GM21825 (cell line): ENCODE data around the gene NLRP9.

Experiments
- ATAC-seq: cut with Tn5 transposase; IDR thresholded peaks from one replicate; pipeline ENCODE4 v1.9.1; 2021; ENCODE audit warnings: mild to moderate bottlenecking, moderate library complexity; ENCODE audit not compliant: unreplicated experiment

The NLRP9 gene

DNA sequence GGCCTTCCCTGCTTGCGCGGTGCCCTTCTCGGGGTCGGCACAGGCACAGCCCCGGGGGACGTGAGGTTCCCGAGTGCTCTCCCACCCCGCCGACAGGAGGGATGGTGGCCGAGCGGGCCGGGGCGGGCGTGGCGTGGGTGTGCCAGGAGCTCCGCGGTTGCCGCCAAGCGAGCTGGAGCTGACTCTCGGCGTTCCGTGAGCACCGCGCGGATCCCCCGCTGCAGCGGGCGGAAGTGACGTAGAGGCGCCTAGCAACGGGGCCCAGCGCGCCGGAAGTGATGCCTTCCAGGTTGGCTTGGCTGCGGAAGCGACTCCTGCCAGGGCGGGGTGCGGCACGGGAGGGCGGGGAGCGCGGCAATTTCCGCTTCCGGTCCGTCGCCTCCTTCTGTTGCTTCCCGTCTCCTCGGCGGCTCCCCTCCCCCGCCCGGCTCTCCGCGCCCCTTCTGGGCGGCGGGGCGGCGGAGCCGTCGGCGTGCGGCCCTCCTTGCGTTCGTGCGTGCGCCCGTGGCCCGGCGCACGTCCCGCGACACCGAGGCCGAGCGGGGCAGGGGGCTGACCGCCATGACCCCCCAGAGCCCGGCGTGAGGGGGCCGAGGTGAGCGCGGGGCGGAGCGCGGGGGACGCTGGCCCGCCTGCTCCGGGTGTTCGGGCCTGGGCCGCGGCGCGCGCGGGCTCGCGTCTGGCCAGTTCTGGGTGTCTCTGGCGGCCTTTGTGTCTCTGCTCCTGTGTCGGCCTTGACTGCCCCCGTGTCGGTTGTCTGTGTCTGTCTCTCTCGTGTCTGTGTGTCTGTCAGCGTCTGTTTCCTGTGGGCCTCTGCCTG, 63.2 kb downstream of the NLRP9 start, which contains the start of gene EPN1:
Gene EPN1, plus strand, starts transcription at position 386 of the 820 bp plus-strand sequence. CDS start 3,402 bp downstream, outside the sequence.
- peak; percentile 54 for ATAC-seq

DNA sequence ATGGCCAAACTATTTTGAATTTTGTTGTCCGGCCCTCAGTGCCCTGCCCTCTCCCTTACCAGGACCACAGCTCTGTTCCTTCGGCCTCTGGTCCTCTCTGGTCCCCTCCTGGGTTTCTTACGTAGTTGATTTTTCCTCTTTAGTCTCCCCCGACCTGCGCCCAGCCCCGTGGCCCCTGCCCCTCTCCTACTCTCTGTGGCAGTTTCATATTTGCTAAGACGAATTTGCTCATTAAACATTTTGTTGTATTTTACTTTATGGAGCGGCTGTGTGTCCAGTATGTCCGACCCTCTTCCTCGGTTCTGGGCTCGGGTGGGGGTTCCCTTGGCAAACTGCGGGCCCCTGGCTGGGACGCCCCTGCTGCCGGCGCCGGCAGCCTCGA, 63.8 kb downstream of the NLRP9 start:
- no peak for ATAC-seq

DNA sequence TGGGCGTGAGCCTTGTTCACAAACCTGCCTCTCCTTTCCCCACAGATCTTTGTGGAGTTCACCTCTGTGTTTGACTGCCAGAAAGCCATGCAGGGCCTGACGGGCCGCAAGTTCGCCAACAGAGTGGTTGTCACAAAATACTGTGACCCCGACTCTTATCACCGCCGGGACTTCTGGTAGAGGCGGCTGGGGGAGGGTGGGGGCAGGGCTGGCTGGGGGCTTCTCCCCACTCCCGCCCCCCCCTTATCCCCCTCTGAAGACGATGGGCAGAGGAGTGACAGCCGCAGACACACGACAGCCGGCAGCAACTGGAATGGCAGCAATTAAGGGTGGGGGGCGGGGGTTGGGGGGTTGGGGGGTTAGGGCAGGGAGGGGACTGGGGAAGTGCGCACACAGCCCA, 64.3 kb downstream of the NLRP9 start:
- no peak for ATAC-seq

GRCh38 chr19:55673465-55673864, 64.7 kb downstream of the NLRP9 start:
- ATAC-seq: no peak

DNA sequence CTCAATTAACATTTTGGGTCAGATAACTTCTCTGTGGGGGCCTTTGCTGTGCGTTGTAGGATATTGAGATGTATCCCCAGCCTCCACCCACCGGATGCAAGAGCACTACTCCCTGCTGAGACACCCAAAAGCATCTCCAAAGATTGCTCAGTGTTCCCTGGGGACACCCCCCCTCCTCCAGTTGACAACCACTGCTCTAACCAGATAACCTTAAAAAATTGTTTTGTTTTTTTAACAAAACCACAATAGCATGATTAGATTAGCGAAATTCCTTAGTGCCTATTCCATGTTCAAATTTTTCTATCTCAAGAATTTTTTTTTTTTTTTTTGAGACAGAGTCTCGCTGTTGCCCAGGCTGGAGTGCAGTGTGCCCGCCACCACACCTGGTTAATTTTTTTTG, 65.8 kb downstream of the NLRP9 start:
- ATAC-seq: no peak

DNA sequence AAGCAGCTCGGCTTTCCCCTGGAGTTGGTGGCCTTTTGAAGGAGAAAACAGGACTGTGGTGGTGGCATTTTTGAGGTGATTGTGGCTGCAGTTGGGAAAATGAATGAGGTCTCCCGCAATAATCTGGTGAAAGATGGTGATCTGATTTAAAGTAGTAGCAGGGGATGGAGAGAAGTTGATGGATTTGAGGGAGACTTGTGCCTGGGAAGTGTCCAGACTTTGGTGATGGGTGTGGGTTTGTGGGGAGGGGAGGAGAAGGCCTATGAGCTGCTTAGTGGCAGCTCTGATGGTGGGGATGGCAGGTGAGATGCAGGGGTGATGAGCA, 67.2 kb downstream of the NLRP9 start:
- no peak for ATAC-seq

DNA sequence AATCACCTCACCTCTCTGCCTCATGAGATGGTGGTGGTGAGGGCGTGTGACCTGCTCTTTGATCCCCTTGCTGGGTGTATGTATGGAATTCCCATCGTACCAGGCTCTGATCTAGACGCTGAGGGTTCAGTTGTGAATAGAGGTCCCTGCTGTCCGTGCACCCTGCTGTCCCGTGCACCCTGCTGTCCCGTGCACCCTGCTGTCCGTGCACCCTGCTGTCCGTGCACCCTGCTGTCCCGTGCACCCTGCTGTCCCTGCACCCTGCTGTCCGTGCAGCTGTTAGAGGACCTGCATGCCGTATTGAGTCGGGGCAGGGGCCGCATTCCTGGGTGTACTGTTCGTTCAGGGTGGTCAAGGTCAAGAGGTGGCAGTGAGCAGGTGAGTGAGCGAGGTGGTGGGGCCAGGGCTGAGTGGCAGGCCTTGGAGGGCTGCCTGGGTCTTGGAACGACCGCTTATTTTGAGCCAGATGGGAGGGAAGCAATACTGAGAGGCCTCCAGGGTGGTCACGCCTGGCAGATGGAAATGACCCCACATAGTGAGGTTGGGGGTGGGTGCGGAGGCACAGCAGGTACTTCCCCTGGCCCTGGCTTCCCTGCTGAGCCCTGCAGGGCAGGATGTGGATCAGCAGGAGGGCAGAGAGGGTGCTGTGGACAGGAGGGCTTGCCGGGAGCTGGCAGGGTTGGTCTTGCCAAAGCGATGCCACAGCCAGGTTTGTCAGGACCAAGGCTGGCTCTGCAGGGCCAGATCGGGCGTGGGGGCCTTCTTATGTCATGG, 67.7 kb downstream of the NLRP9 start:
- ATAC-seq: no peak

DNA sequence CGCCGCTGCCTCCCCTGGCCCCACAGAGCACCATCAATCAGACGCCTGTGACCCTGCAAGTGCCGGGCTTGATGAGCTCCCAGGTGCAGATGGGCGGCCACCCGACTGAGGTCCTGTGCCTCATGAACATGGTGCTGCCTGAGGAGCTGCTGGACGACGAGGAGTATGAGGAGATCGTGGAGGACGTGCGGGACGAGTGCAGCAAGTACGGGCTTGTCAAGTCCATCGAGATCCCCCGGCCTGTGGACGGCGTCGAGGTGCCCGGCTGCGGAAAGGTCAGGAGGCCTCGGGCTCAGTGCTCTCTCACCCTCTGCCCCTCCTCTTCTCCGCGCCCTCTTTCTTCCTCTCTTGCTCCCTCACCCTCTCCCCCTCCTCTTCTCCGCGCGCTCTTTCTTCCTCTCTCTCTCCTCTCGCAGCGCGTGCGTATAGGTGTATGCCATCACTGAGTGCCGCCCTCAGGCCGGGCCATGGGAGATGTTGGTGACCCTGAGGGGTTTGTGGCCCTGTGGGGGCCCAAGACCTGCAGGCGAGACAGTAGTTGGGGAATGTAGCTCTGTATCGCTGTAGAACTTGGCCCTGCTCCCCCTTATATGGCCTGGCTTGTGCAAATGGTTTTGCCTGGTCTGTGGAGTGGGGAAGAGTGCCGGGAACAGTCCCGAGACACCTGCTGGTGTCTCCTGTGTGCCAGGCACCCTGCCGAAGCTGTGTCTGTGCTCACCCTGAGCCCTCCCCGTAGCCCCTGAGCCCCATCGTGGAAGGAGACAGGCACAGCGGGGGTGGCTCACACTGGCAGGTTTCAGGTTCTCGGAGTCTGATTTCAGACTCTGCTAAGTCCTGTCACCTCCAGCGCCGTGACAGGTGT, 68.6 kb downstream of the NLRP9 start:
- ATAC-seq: no peak

GRCh38 chr19:55668603-55669348, 69.4 kb downstream of the NLRP9 start:
- no peak for ATAC-seq

- ATAC-seq: no peak
These were observed 70.2 kb downstream of the NLRP9 start for GRCh38 chr19:55667958-55668357.

- no peak for ATAC-seq
These were observed 70.7 kb downstream of the NLRP9 start for GRCh38 chr19:55667511-55667910.

DNA sequence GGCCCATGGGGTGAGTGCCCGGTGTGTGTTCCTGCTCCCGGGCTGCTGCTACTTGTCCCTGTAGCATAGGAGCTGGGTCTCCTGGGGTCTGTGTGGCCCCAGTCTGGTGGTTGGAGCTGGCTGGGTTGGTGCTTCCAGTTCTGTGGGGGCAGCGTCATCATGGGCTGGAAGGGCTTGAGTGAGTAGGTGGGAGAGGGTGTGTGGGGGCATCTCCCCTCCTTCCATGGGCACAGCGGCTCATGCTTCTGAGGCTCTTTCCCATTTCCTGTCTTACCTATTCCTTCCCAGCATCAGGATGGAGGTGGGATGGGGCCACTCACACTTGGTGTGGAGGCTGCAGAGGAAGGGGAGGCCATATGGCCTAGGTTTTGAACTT, 71.2 kb downstream of the NLRP9 start:
- no peak for ATAC-seq

DNA sequence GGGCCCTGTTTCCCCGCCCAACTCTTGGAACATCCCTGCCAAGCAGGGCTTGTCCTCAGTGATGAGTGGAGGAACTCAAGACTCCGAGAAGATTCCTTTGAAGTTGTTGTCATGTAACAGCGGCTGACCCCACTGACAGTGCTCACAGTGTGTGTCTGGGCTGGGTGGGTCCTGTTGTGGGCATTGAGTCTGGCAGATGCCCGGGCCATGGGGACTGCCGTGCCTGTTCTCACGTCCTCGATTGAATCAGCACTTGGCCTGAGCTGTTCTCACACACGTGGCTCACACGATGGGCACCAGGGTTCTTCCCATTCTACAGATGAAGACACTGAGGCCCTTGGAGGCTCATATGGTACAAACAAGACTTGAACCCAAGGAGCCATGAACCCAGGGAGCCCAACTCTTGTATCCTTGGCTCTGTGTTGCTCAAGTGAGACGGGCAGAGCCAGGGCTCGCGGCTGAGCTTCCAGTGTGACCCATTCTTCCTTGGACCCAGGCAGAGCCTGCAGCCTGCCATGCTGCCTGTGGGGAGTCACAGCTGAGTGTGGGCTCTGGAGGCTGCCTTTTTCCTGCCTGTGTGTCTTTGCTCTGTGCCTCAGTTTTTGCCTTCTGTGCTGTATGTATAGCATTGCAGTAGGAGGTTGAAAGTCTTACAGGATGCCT, 71.7 kb downstream of the NLRP9 start:
- no peak for ATAC-seq

DNA sequence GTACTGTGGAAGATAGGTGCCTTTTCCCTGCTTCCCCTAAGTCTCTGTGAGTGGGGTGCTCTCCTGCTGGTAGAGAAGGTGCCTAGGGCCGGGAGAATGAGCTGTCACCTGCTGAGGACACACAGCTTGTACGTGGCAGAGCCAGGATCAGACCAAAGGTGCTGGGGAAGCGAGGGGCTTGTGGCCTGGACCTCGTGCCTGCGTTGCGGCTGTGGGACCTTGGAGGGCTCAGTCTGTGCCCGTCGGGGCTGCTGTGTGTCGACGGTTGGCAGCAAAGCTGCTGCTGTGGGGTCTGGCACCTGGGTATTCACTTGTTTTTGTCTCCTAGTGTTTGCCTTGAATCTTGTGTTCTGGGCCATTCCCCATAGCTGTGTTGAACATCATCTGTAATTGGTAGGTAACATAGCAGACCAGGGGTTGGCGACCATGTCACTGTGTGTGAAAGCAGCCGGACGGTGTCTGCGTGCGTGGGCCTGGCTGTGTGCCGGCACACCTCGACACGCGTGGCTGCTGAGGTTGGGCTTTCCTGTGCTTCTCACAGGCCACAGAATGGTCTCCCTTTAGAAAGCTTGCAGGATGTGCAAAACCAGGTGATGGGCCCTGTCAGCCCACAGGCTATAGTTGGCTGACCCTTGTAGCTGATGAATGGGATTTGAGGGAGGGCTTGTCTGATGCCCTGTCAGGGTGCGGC, 74.2 kb downstream of the NLRP9 start:
- no peak for ATAC-seq

DNA sequence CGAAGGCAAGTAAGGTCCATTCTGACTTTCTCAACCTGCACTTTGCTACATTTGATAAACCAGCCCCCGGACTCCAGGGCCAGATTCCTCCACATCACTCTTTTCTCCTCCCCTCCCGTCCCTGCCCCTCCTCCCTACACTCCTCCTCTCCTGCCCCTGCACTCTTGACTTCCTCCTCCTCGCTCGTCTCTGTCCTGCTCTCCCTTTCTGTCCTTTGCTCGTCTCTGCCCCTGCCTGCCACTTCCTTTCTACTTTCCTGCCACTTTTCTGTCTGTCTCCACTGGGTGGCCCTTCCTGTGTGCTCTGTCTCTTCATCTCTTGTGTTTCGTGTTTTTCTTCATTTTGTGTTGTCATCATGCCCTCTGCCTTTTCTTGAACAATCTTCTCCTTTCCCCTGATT, 76.4 kb downstream of the NLRP9 start:
- no peak for ATAC-seq

GRCh38 chr19:55660991-55661390, 77.2 kb downstream of the NLRP9 start:
- no peak for ATAC-seq

DNA sequence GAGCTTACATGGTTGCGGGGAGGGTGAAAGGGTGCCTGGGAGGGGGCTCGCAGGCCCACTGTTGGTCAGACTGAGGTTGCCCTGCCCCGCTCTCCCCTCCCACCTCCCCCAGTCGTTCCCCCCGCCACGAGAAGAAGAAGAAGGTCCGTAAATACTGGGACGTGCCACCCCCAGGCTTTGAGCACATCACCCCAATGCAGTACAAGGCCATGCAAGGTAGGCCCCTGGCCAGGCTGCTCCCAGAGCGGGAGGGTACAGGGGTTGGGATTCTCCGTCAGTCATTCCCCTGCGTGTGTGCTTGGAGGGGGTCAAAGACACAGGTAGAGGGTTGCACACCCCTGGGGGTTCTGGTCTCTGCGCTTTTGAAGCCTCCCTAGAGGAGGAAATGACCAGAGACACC, 77.8 kb downstream of the NLRP9 start:
- no peak for ATAC-seq

GRCh38 chr19:55659822-55660221, 78.4 kb downstream of the NLRP9 start:
- no peak for ATAC-seq

- ATAC-seq: no peak
These were observed 79.2 kb downstream of the NLRP9 start for GRCh38 chr19:55658846-55659459.
